Fibroblast of skin of right quadriceps (primary cell): ENCODE measurements around the gene REST.
A peak's percentile ranks its signal among the peaks of the same experiment; 100 is the strongest.

Experiments
- DNase-seq: peaks from one replicate; pipeline ENCODE4 v3.0.0-alpha.2; 2013

Gene REST

DNA sequence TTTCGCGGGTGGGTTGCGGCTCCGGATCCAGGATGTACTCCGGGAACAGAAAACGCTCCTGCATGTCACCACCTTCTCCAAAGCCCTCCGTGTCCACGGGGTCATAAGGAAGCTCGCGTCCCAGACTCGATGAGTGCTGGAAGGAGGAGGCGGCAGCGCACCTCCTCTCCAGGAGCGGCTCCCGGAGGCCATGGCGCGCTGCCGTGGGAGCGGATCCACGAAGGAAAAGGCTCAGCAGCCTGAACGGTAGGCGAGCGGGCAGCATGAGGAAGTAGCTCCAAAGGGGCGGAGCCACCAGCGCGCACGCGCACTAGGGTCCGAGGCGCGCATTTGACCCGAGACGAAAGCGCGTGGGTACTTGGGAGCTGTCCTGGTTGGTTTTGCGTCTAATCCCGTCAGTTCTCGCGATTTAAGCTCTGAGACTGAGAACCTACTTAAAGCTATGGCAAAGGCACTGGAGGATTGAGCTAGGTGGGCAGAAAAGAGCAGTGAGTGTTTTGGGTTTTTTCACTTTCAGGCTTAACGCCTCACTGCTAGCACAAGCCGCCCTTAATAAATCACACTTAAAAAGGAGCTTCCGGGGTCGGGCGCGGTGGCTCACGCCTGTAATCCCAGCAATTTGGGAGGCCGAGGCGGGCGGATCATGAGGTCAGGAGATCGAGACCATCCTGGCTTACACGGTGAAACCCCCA lies 69.8 kb downstream of the REST start, which contains the start of gene NOA1:
TSS of gene NOA1 (minus strand) at position 286 of the 692 bp plus-strand sequence. CDS start at position 265, 21 bp downstream.
- peak; percentile 99 for DNase-seq

GRCh38 chr4:56978750-56979303 lies 71.1 kb downstream of the REST start, which contains the start of gene POLR2B:
Gene POLR2B, plus strand, starts transcription at chr4:56978896. Its CDS starts 90 bp downstream, at chr4:56978986.
- DNase-seq, result peak; percentile 91

DNA sequence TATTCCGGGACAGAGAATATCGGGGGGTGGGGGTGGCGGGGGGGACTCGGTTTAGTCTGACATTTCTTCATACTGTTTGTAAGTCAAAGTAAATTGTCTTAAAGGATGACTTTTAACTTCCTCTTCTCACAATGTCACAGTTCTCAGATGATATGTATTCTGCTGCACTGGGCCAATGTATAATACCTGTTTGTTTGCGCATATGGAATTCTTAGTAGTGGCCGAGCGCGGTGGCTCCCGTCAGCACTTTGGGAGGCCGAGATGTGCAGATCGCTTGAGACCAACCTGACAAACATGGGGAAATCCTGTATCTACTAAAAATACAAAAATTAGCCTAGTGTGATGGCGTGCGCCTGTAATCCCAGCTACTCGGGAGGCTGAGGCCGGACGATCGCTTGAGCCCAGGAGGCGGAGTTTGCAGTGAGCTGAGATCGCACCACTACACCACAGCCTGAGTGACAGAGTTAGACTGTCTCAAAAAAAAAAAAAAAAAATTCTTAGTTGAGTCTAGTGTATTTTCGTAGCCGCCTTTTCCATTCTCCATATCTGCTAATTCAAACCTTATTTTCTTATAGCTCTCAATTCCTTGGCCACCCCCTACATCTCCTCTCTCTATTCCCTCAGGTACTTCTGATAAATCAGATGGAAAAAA lies 71.8 kb downstream of the REST start:
- DNase-seq, result peak; percentile 14

GRCh38 chr4:56981795-56982201 lies 74.1 kb downstream of the REST start:
- DNase-seq, result no peak

DNA sequence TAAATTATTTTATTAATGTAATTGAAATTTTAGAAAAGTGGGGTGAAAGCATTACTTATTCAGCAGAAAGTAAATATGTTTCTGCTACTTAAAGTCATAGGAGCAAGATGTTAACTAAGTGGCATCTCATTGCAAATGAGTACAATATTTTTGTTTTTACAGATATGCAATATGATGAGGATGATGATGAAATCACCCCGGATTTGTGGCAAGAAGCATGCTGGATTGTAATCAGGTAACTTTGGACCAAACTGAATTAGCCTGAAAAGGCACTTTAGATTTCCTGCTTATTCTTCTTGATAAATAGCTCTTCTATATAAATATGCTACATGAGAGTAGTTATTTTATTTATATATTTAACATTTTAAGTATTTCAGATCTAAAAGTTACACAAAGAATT lies 78.5 kb downstream of the REST start:
- no peak for DNase-seq

- DNase-seq, result no peak
Measured at GRCh38 chr4:56986952-56987351, 79.3 kb downstream of the REST start.

- peak; percentile 62 for DNase-seq
Measured at GRCh38 chr4:56990109-56990905, 82.6 kb downstream of the REST start.

DNA sequence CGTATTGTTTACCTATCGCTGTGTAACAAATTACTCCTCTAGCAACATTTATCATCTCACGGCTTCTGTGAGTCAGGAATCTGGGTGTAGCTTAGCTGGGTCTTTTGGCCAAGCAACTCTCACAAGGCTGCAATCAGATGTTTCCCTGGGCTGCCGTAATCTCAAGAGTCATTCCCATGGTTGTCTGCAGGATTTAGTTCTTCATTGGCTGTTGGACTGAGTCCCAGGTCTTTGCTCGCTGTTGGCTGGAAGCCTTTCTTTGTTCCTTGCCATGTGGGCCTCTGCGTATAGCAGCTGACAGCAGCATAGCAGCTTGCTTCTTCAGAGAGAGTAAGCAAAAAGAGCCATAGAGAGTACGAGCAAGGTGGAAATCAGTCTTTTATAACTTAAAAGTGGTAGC lies 87.8 kb downstream of the REST start:
- peak; percentile 85 for DNase-seq

- no peak for DNase-seq
Measured at GRCh38 chr4:56999751-57000150, 92.1 kb downstream of the REST start.

DNA sequence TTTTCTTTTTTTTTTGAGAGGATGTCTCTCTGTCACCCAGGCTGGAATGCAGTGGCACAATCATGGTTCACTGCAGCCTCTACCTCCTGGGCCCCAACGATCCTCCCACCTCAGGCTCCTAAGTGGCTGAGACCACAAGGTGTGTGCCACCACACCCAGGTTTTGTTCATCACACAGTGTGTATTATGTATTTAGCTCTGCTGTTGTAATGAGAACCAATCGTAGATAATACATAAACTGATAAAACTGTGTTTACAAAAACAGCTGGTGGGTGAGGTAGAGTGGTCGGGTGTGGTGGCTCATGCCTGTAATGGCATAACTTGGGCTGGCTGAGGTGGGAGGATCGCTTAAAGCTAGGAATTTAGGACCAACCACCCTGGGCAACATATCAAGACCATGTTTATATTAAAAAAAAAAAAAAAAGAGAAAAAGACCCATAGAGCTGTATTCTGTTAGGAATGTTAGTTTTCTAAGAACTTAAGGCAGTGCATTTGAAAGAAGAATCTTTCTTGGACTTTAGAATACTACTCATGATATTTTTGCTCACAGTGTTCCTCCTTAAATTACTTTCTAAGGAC lies 105.9 kb downstream of the REST start:
- no peak for DNase-seq
